ENCODE results near the gene GAS2L3.
"Not testable (repeated sequence)": the region's sequence is repeated elsewhere in the genome, so short reads cannot be mapped to it uniquely, and the experiment has no call there.

GAS2L3 gene

DNA sequence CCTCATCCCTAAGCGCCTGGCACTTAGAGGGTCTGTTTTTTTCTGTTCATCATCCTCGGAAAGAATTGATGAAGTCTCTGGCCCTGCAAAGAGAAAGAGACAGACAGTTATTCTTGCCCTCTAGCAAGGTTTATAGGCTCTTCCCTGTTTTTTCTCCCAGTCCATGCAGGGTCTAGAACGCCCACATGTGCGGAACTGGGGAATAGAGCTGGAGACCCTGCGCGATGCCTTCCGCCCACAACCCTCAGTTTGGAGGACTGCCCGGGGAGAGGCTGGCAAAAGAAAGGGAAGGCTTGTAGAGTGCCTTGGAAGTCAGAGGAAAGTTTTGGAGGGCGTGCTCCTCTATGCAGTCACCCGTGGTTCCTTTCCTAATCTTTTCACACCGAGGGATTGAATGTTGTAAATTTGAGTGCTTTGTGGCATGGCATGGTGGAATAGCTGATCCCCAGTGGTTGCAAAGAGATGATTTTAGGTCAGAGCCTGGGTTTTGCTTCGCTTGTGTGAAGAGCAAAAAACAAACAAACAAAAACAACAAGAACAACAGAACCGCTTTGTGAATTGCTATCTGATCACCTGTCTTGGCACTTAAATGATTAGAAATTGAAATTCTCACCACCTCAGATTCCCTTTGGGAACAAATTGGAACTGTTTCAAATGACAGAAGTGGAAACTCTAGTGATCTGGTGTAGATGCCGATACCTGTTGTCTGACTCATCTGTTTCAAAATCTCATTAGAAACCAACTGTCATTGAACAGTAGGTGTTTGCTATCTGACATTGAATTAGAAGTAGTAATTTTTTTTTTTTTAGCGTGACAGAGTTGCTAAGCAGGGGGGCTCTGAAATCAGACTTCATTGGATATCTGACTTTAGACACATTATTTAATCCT lies 947 bp downstream of the GAS2L3 start:
- DNase-seq: peak in 1 of 51 donors; percentile 3

GRCh38 chr12:100576331-100577036 lies 3.0 kb downstream of the GAS2L3 start:
- DNase-seq: no peak

DNA sequence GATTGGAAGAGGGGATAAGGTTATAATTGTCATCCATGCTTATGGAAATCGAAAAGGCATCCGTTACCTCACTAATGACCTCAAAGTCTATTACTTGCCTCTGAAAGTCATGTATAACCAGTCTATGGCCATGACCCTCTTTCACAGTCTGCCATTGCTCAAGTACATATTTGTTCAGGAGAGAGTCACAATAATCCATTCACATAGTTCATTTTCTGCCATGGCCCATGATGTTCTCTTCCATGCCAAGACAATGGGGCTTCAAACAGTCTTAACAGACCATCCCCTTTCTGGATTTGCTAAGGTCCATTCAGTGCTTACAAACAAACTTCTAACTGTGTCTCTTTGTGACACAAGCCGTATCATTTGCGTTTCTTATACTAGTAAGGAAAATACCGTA lies 5.4 kb downstream of the GAS2L3 start:
- DNase-seq: no peak

DNA sequence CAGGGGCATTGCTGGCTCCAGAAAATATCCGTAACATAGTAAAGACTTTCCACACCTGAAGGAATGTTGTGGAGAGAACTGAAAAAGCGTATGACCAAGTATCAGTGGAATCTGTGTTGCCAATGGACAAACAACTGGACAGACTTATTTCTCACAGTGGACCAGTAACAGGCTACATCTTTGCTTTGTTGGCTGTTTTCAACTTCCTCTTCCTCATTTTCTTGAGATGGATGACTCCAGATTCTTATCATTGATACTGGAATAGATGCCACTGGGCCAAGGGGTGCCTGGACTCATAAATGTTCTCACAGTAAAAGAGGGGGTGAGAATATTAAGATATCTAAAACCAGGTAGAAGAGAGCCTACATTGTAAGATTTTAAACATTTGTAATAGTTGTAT lies 6.4 kb downstream of the GAS2L3 start:
- no peak for DNase-seq

GRCh38 chr12:100584256-100584655 lies 10.8 kb downstream of the GAS2L3 start:
- DNase-seq: no peak

DNA sequence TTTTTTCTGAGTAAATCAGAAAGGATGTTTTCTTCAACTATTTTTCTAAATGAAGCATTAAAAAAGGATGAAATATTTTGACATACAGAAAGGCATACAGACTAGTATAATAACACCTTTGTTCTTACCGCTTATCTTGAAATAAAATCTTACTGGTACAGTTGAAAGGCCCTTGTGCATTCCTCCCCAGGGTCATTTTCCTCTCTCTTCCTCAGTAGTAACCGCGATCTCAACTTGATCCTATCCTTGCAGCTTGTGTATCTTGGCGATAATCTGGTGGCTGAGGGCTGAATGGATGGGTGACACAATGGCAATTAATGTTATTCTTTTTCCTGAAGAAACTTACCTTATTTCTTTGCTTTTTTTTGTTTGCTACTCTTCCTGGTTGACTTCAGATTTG lies 18.5 kb downstream of the GAS2L3 start:
- DNase-seq: no peak

GRCh38 chr12:100593490-100593889 lies 20.0 kb downstream of the GAS2L3 start:
- no peak for DNase-seq

GRCh38 chr12:100601626-100602025 lies 28.1 kb downstream of the GAS2L3 start:
- no peak for DNase-seq

GRCh38 chr12:100602997-100603396 lies 29.5 kb downstream of the GAS2L3 start:
- not testable (repeated sequence) for DNase-seq

DNA sequence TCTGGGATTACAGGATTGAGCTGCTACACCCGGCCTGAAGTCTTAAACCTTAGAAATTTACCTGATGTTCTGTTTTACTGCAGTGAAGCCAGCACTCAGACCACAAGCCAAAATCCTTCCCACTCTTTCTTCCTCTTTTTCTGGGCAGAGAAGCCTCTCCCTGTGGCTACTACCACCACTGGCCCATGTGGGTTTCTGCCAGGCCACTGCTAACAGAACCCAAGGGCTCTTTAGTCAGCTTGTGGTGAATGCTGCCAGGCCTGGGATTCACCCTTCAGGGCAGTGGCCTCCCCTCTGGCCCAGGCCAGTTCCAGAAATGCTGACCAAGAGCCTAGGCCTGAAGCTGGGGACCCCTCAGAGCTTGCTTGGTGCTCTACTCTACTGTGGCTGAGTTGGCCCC lies 35.3 kb downstream of the GAS2L3 start:
- DNase-seq: peak in 17 of 51 donors; percentile 1 to 28 (median 4)

DNA sequence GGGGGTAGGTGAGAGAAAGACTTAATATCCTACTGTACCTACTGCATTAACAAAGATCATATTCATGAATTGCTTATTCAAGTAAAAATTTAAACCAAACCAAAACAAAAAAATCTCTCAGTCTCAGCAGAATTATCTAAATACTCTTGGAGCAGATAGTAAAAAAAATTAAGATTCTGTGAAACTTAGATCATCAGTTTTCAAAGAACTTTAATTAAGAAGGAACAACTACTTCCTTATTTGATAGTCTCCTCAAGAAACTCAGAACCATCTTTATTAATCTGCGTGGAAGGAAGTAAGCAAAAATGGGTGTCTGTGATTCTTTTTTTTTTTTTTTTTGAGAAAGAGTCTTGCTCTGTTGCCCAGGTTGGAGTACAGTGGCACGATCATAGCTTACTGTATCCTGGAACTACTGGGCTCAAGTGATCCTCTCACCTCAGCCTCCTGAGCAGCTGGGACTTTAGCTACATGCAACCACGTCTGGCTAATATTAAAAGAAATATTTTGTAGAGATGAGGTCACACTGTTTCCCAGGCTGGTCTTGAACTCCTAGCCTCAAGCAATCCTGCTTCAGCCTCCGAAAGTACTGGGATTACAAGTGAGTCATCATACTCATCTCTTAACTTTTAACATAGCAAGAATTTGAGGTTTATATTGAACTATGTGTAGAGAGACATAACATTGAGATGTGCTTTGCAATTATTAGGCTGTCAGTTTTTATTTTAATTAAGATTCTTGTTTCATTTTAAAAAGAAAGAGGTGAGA lies 37.4 kb downstream of the GAS2L3 start:
- no peak for DNase-seq

- no peak for DNase-seq
Measured at GRCh38 chr12:100612606-100613005, 39.1 kb downstream of the GAS2L3 start.

DNA sequence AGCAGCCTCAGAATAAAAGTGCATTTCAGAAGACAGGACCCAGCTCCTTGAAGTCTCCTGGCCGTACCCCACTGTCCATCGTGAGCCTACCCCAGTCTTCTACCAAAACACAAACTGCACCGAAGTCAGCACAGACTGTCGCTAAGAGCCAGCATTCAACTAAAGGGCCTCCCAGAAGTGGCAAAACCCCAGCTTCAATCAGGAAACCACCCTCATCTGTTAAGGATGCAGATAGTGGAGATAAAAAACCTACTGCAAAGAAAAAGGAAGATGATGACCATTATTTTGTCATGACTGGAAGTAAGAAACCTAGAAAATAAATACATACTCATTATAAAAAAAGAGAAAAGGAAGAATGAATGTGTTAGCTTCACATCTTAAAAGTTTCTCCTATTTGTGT lies 51.1 kb downstream of the GAS2L3 start:
- DNase-seq: no peak

- no peak for DNase-seq
Measured at GRCh38 chr12:100632445-100632892, 59.0 kb downstream of the GAS2L3 start.

DNA sequence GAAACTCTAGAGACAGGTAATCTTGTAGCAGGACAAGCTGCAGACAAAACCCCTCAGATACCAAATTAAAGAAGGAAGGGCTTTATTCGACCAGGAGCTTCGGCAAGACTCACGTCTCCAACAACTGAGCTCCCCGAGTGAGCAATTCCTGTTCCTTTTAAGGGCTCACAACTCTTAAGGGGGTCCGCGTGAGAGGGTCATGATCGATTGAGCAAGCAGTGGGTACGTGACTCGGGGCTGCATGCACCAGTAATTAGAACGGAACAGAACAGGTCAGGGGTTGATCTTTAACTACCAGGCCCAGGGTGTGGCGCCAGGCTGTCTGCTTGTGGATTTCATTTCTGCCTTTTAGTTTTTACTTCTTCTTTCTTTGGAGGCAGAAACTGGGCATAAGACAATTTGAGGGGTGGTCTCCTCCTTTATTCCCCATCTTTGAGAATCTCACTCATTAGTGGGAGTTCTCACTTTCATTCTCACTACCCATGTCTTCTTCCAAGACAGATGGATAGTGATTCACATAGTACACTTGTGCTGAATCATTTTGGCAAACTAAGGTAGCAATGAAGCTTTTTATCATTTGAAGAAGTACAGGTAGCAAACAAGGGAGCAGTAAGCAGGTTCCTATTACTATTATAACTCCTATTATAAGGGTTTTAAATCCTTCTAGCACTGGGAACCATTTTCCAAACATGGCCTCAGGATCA lies 59.8 kb downstream of the GAS2L3 start:
- DNase-seq: not testable (repeated sequence)

DNA sequence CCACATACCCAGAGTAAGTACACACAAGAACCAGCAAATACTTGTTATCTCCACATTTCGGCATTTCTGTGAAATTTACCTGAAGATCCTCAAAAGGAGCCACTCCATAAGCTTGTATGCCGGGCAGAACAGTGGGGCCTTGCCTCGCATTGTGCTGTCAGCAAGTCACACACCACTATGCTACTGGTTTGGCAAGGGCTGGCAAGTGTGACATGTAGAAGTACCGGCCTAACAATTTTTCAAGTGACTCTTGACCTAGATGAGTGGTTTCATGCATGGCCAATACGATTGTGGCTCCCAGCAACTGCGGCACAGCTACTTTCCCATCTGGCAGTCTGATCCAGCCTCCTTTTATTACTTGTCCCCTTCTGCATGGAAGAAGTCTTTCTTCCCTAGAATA lies 69.8 kb downstream of the GAS2L3 start:
- DNase-seq: no peak

DNA sequence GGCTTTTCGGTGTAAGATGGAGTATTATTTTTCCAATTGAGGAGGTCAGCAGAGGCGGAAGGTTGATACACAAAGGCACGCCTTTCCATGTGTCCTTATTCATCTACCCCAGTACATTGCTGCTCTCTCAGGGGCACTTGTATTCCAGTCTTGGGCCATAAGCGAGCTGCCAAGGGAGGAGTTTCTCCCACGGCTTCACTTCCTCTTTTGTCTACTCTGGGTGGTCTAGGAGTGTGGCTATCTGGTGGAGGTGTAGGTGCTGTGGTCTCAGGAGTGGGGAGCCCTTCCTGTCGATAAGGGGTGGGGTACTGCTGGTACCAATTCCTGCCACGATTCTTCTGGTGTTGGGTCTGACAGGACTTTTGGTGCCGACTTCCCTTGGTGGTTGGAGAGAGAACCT lies 73.4 kb downstream of the GAS2L3 start:
- no peak for DNase-seq

DNA sequence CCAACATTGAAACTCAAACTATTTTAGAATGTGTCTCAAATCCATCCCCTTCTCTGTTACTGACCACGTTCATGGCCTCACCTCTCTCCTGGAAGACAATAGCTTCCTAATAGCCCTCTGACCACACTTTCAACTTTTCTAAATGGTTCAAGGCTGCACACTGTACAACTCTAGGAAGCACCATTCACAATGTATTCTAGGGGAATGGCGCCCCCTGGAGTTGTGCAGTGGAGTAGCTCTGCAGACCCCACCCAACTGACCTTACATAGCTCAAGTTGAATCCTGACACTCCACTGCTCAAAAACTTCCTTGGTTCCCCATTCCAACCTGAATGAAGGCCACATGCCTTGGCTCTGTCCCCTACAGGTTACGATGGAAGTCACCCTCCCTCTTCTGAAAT lies 77.6 kb downstream of the GAS2L3 start:
- DNase-seq: no peak

- no peak for DNase-seq
Measured at GRCh38 chr12:100651694-100652093, 78.2 kb downstream of the GAS2L3 start.

DNA sequence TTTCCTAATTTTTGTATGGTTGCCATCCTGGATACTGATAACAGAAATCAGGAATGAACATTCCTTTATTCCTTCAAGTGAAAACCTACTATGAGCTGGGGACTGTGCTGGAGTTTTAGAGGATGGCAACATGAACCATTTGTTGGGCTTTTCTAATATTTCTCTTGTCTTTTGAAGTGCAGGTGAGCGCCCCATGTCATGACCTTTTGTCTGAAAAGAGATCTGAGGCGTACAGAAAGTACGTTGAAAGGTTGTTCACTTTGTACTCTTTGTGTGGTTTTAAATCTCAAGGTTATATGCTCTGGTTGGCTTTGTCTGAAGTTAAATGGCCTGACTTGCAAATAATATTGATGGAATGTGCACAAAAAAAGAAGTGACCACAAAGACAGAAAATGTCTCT lies 79.0 kb downstream of the GAS2L3 start:
- DNase-seq: no peak

DNA sequence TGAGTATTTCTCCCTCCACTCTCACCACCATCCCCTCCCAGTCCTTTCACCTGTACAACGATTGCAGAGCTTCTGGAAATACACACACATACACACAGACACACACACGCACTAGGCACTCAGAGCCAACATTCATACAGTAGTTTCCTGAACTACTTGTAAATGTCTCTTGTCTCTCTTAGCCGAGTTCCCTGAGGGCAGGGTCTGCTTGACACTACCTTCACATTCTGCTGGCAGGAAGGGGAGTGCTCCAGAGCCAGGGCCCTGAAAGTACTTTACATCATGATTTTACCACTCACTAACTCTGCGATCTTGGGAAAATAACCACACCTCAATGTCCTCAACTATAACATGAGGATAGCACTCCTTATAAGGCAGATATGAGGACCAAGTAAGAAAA lies 82.7 kb downstream of the GAS2L3 start:
- DNase-seq: no peak
